Stimulated activated effector memory CD8-positive, alpha-beta T cell treated with anti-CD3 and anti-CD28 coated beads, Interleukin-12 subunit alpha, Interleukin-12 subunit beta, amount 100 ng/mL, for 72 hours (primary cell): ENCODE measurements around the gene RTN4RL1.
"Not testable (repeated sequence)": the region's sequence is repeated elsewhere in the genome, so short reads cannot be mapped to it uniquely, and the experiment has no call there.

ENCODE experiments used
- ATAC-seq: fragments of 150-1000 bp; cut with Tn5 transposase; 2 replicates; pipeline ENCODE4 v1.10.0; 2021
- DNase-seq, 2 donors: peaks; one replicate each; pipeline ENCODE4 v3.0.0; 2021 to 2022; ENCODE audit warnings: low spot score in 2 of 2
- H3K27ac Mint-ChIP-seq: one replicate; pipeline ENCODE4 v1.8.0; 2022; ENCODE audit warnings: mild to moderate bottlenecking, mixed read lengths
- H3K36me3 Mint-ChIP-seq: one replicate; pipeline ENCODE4 v1.8.0; 2022; ENCODE audit warnings: mild to moderate bottlenecking, mixed read lengths
- H3K4me1 Mint-ChIP-seq: one replicate; pipeline ENCODE4 v1.8.0; 2022; ENCODE audit warnings: mixed read lengths
- H3K4me3 Mint-ChIP-seq: one replicate; pipeline ENCODE4 v1.8.0; 2022; ENCODE audit warnings: mild to moderate bottlenecking, mixed read lengths
- H3K9me3 Mint-ChIP-seq: one replicate; pipeline ENCODE4 v1.8.0; 2022; ENCODE audit warnings: mixed read lengths

The RTN4RL1 gene

GRCh38 chr17:1908699-1909309, 116.3 kb downstream of the RTN4RL1 start:
- ATAC-seq: peak; percentile 65

GRCh38 chr17:1907909-1908698, 117.0 kb downstream of the RTN4RL1 start:
- ATAC-seq (peak; percentile 54), DNase-seq (no peak)
- Mint-ChIP-seq H3K4me3 (peak overlapping the region; percentile 33), H3K9me3 (no peaks in the 10 kb centered on the region), H3K36me3 (no peaks in the 10 kb centered on the region), H3K27ac (no peak overlapping the region), H3K4me1 (no peaks in the 10 kb centered on the region)

More at GRCh38 chr17:1908699-1909309, 116.3 kb downstream of the RTN4RL1 start:
- Mint-ChIP-seq H3K4me3 (peak overlapping the region; percentile 33), H3K36me3 (no peaks in the 10 kb centered on the region), H3K9me3 (no peaks in the 10 kb centered on the region), H3K27ac (no peak overlapping the region), H3K4me1 (no peaks in the 10 kb centered on the region)
- DNase-seq: peak in 1 of 2 donors; percentile 53

- Mint-ChIP-seq H3K36me3 (no peaks in the 10 kb centered on the region), H3K4me1 (no peaks in the 10 kb centered on the region), H3K27ac (no peak overlapping the region), H3K4me3 (no peak overlapping the region), H3K9me3 (no peaks in the 10 kb centered on the region)
- ATAC-seq: no peak
- DNase-seq: no peak
Observed at GRCh38 chr17:1907216-1907631, 117.9 kb downstream of the RTN4RL1 start.

GRCh38 chr17:1906662-1907101, 118.5 kb downstream of the RTN4RL1 start:
- Mint-ChIP-seq H3K4me3 (no peak overlapping the region), H3K36me3 (no peaks in the 10 kb centered on the region), H3K4me1 (no peaks in the 10 kb centered on the region), H3K27ac (no peak overlapping the region), H3K9me3 (no peaks in the 10 kb centered on the region)
- DNase-seq (no peak), ATAC-seq (no peak)

- H3K27ac Mint-ChIP-seq: no peak overlapping the region
- DNase-seq: no peak
- H3K4me1 Mint-ChIP-seq: no peaks in the 10 kb centered on the region
- no peak overlapping the region for H3K4me3 Mint-ChIP-seq
- H3K36me3 Mint-ChIP-seq: no peaks in the 10 kb centered on the region
- ATAC-seq: no peak
- H3K9me3 Mint-ChIP-seq: no peaks in the 10 kb centered on the region
Observed at GRCh38 chr17:1905190-1905913, 119.8 kb downstream of the RTN4RL1 start.

- no peak overlapping the region for H3K4me3 Mint-ChIP-seq
- H3K4me1 Mint-ChIP-seq: no peaks in the 10 kb centered on the region
- H3K27ac Mint-ChIP-seq: no peak overlapping the region
- no peaks in the 10 kb centered on the region for H3K9me3 Mint-ChIP-seq
- no peaks in the 10 kb centered on the region for H3K36me3 Mint-ChIP-seq
- DNase-seq (no peak), ATAC-seq (no peak)
Observed at GRCh38 chr17:1904273-1905182, 120.6 kb downstream of the RTN4RL1 start.

GRCh38 chr17:1899403-1900000, 125.6 kb downstream of the RTN4RL1 start:
- H3K4me1 Mint-ChIP-seq: no peaks in the 10 kb centered on the region

GRCh38 chr17:1898872-1899271, 126.3 kb downstream of the RTN4RL1 start:
- Mint-ChIP-seq H3K27ac (no peak overlapping the region), H3K4me1 (no peaks in the 10 kb centered on the region), H3K4me3 (no peak overlapping the region), H3K9me3 (no peaks in the 10 kb centered on the region), H3K36me3 (peaks cover 51% of the 10 kb centered on the region)
- ATAC-seq (no peak), DNase-seq (no peak)

More at GRCh38 chr17:1899403-1900000, 125.6 kb downstream of the RTN4RL1 start:
- no peak overlapping the region for H3K4me3 Mint-ChIP-seq
- peaks cover 45% of the 10 kb centered on the region for H3K36me3 Mint-ChIP-seq
- no peak overlapping the region for H3K27ac Mint-ChIP-seq
- DNase-seq (no peak), ATAC-seq (no peak)
- no peaks in the 10 kb centered on the region for H3K9me3 Mint-ChIP-seq

GRCh38 chr17:1898332-1898731, 126.8 kb downstream of the RTN4RL1 start:
- H3K4me1 Mint-ChIP-seq: no peaks in the 10 kb centered on the region
- no peak for ATAC-seq
- no peaks in the 10 kb centered on the region for H3K9me3 Mint-ChIP-seq
- no peak overlapping the region for H3K27ac Mint-ChIP-seq
- DNase-seq: no peak
- no peak overlapping the region for H3K4me3 Mint-ChIP-seq
- H3K36me3 Mint-ChIP-seq: peaks cover 56% of the 10 kb centered on the region

GRCh38 chr17:1897105-1897656, 128.0 kb downstream of the RTN4RL1 start:
- no peak for ATAC-seq
- Mint-ChIP-seq H3K36me3 (peaks cover 68% of the 10 kb centered on the region), H3K9me3 (no peaks in the 10 kb centered on the region), H3K4me1 (no peaks in the 10 kb centered on the region), H3K4me3 (no peak overlapping the region), H3K27ac (no peak overlapping the region)
- no peak for DNase-seq

GRCh38 chr17:1896243-1897104, 128.7 kb downstream of the RTN4RL1 start:
- Mint-ChIP-seq H3K36me3 (peaks cover 75% of the 10 kb centered on the region), H3K4me3 (no peak overlapping the region), H3K27ac (no peak overlapping the region), H3K9me3 (no peaks in the 10 kb centered on the region), H3K4me1 (peaks cover 3% of the 10 kb centered on the region)
- ATAC-seq (no peak), DNase-seq (no peak)

- H3K27ac Mint-ChIP-seq, ATAC-seq, DNase-seq, H3K9me3 Mint-ChIP-seq, H3K4me3 Mint-ChIP-seq: not testable (repeated sequence)
- H3K4me1 Mint-ChIP-seq: peaks cover 12% of the 10 kb centered on the region
- peaks cover 85% of the 10 kb centered on the region for H3K36me3 Mint-ChIP-seq
Observed at GRCh38 chr17:1895479-1895878, 129.7 kb downstream of the RTN4RL1 start.

- ATAC-seq (no peak), DNase-seq (no peak)
- Mint-ChIP-seq H3K4me1 (peaks cover 12% of the 10 kb centered on the region), H3K9me3 (no peaks in the 10 kb centered on the region), H3K36me3 (peaks cover 91% of the 10 kb centered on the region), H3K4me3 (no peak overlapping the region), H3K27ac (no peak overlapping the region)
Observed at GRCh38 chr17:1894753-1895339, 130.3 kb downstream of the RTN4RL1 start.
